GM12878 (cell line): ENCODE results near the gene ZNF22. TPM values are rescaled to one million over a fixed set of nuclear protein-coding genes. Genes with fewer than 3 reads are reported as not detected.

Source experiments
- ATAC-seq: fragments of 200-7000 bp; cut with Tn5 transposase; 3 replicates; pipeline ENCODE4 v1.9.1; 2020; ENCODE audit warnings: mild to moderate bottlenecking, moderate library complexity
- BruUV-seq: library from RNA; stranded (reverse); fragments of 400-500 nt; replicated peaks from 2 replicates; lab custom pipeline; 2021; lab: Mats Ljungman, UMichigan
- CTCF ChIA-PET: fragments of 300-600 bp; sonication (Branson Sonifier 250); formaldehyde crosslinking; extraction: SDS; loops from one replicate; lab custom pipeline; 2021; ENCODE audit warnings: inconsistent platforms; lab: Yijun Ruan, JAX
- POLR2A ChIA-PET: fragments of 350-600 bp; formaldehyde crosslinking; extraction: SDS; loops from one replicate; lab custom pipeline; 2021; ENCODE audit warnings: inconsistent platforms; lab: Charles Lee
- RAD21 ChIA-PET: fragments of 300-600 bp; sonication (Branson Sonifier 250); formaldehyde crosslinking; loops from one replicate; lab custom pipeline; 2023; ENCODE audit warnings: antibody characterized with exemption; ENCODE audit not compliant: unreplicated experiment; lab: Charles Lee
- SMC1A ChIA-PET: fragments of 300-600 bp; sonication (Branson Sonifier 250); formaldehyde crosslinking; loops from one replicate; lab custom pipeline; 2023; ENCODE audit not compliant: unreplicated experiment, uncharacterized antibody; lab: Charles Lee
- DNase-seq: peaks from one replicate; pipeline ENCODE4 v3.0.0-alpha.2; 2011; ENCODE audit warnings: low read depth, low spot score
- FAIRE-seq: peaks from 3 replicates; lab custom pipeline; 2011; peaks lifted over from hg19 to GRCh38; lab: Jason Lieb, UNC
- H2AFZ ChIP-seq: 2 replicates; pipeline ENCODE4 v1.6.0; 2011; ENCODE audit warnings: low read depth, low read length, control low read depth; ENCODE audit not compliant: control insufficient read depth
- H3K27ac ChIP-seq: 2 replicates; pipeline ENCODE4 v1.5.1; 2011; ENCODE audit warnings: control low read depth; ENCODE audit not compliant: control insufficient read depth, insufficient read depth
- H3K27me3 ChIP-seq, 2 experiments: replicated peaks in 1 of 2; 2 replicates each; pipeline versions ENCODE4 v1.6.0 to v1.6.1; 2011; ENCODE audit warnings: low read length in 1 of 2; ENCODE audit not compliant: control insufficient read depth in 2 of 2, insufficient read depth in 2 of 2
- H3K36me3 ChIP-seq, 2 experiments: 2 replicates each; pipeline ENCODE4 v1.5.1; 2011; ENCODE audit warnings: low read length in 1 of 2; ENCODE audit not compliant: control insufficient read depth in 2 of 2, insufficient read depth in 2 of 2
- H3K4me1 ChIP-seq: 2 replicates; pipeline ENCODE4 v1.6.1; 2011; ENCODE audit warnings: mild to moderate bottlenecking, low read length, moderate library complexity, mixed read lengths; ENCODE audit not compliant: control insufficient read depth, insufficient read depth
- H3K4me2 ChIP-seq: 2 replicates; pipeline ENCODE4 v1.6.0; 2011; ENCODE audit warnings: control low read depth; ENCODE audit not compliant: control insufficient read depth, insufficient read depth
- H3K4me3 ChIP-seq: fragments of 200-600 bp; sonication (generic); 2 replicates; pipeline ENCODE4 v1.5.1; 2016
- H3K79me2 ChIP-seq: 2 replicates; pipeline ENCODE4 v1.6.0; 2011; ENCODE audit warnings: low read length; ENCODE audit not compliant: control insufficient read depth, insufficient read depth
- H3K9ac ChIP-seq: 2 replicates; pipeline ENCODE4 v1.8.0; 2011; ENCODE audit warnings: low read length, control low read depth, mixed read lengths; ENCODE audit not compliant: control insufficient read depth, insufficient read depth
- H3K9me3 ChIP-seq: replicated peaks from 3 replicates; pipeline ENCODE4 v1.5.1; 2011; ENCODE audit warnings: mild to moderate bottlenecking, low read length; ENCODE audit not compliant: control insufficient read depth, insufficient read depth
- H4K20me1 ChIP-seq: 2 replicates; pipeline ENCODE4 v1.6.0; 2011; ENCODE audit not compliant: control insufficient read depth, insufficient read depth
- HDAC2 ChIP-seq: fragments of 200-600 bp; sonication (generic); IDR thresholded peaks from 2 replicates; pipeline ENCODE4 v1.6.1; 2017
- IRF4 ChIP-seq: IDR thresholded peaks from 2 replicates; pipeline ENCODE4 v1.6.1; 2011; ENCODE audit warnings: low read depth, low read length
- JUND ChIP-seq: IDR thresholded peaks from 2 replicates; pipeline ENCODE4 v1.6.1; 2012; ENCODE audit warnings: low read depth, mild to moderate bottlenecking, low read length, improper control_type of control experiment, moderate library complexity
- NBN ChIP-seq: fragments of 450-650 bp; IDR thresholded peaks from 2 replicates; pipeline ENCODE4 v1.6.1; 2016
- NR2C1 ChIP-seq: fragments of 450-650 bp; IDR thresholded peaks from 2 replicates; pipeline ENCODE4 v1.6.1; 2017; ENCODE audit warnings: antibody characterized with exemption, mild to moderate bottlenecking, moderate library complexity
- NR2C2 ChIP-seq: IDR thresholded peaks from 2 replicates; pipeline ENCODE4 v1.6.1; 2011; ENCODE audit warnings: borderline replicate concordance, low read depth; ENCODE audit not compliant: control insufficient read depth, insufficient read length
- SIX5 ChIP-seq: IDR thresholded peaks from 2 replicates; pipeline ENCODE4 v1.6.1; 2011; ENCODE audit warnings: mild to moderate bottlenecking, low read depth, low read length, moderate library complexity; ENCODE audit not compliant: severe bottlenecking
- SP1 ChIP-seq: IDR thresholded peaks from one replicate; pipeline ENCODE4 v1.6.1; 2011; ENCODE audit warnings: low read depth, low read length
- SUPT20H ChIP-seq: IDR thresholded peaks from 2 replicates; pipeline ENCODE4 v1.6.1; 2011; ENCODE audit warnings: low read depth, mild to moderate bottlenecking, low read length, moderate library complexity, borderline replicate concordance; ENCODE audit not compliant: control insufficient read depth
- TAF1 ChIP-seq: IDR thresholded peaks from 2 replicates; pipeline ENCODE4 v1.6.1; 2011; ENCODE audit warnings: mild to moderate bottlenecking, low read depth, low read length, borderline replicate concordance
- WGBS: methylation state at CpG from one replicate; pipeline ENCODE4 v1.1.6; 2016; ENCODE audit warnings: low lambda C conversion rate; ENCODE audit not compliant: insufficient replicate concordance, insufficient coverage; ENCODE audit errors: missing lambda C conversion rate; 5-methylcytosine and 5-hydroxymethylcytosine counted together
- in situ Hi-C: fragments of 300-500 bp; cut with MboI; formaldehyde crosslinking; loops from 9 replicates; pipeline ENCODE4 v1.14.3; 2018; ENCODE audit warnings: mixed read lengths
- intact Hi-C: fragments of 100-400 bp; cut with micrococcal nuclease; formaldehyde crosslinking; loops from one replicate; pipeline ENCODE4 v1.14.2; 2022; ENCODE audit not compliant: unreplicated experiment
- polyA plus RNA-seq, 11 experiments: library from polyadenylated mRNA; depleted of rRNA in 4 of 11; unstranded in 6 of 11; stranded (reverse) in 5 of 11; fragments of >200 nt; fragmentation: Nextera tagmentation in 4 of 11; fragmentation: Illumina TruSeq in 1 of 11; extraction: Ambion mirVana in 4 of 11; extraction: Trizol in 1 of 11; gene quantifications; 1 replicate in 1 of 11; 2 replicates in 10 of 11; pipeline versions ENCODE4 v1.2.1 to v1.2.3, GENCODE V29; 2011 to 2016; ENCODE audit warnings: inconsistent platforms in 2 of 11, missing spikeins in 2 of 11, low read depth in 1 of 11
- total RNA-seq, 4 experiments: library from RNA; depleted of rRNA in 3 of 4; stranded (reverse); fragments of >200 nt in 3 of 4; fragmentation: Illumina TruSeq in 1 of 4; extraction: Trizol in 1 of 4; gene quantifications; 2 replicates each; pipeline versions ENCODE4 v1.2.1 to v1.2.3, GENCODE V29; 2013 to 2021
- TF ChIP-seq, protein P1 (sequence below): fragments of 450-650 bp; IDR thresholded peaks from 2 replicates; pipeline ENCODE4 v1.6.1; 2017; ENCODE audit warnings: mild to moderate bottlenecking, low read depth, inconsistent platforms; ENCODE audit not compliant: poor library complexity, severe bottlenecking
- TF ChIP-seq, protein P2 (sequence below): IDR thresholded peaks from 2 replicates; pipeline ENCODE4 v1.6.1; 2012; ENCODE audit warnings: low read depth, low read length, improper control_type of control experiment
- TF ChIP-seq, protein P3 (sequence below): fragments of 450-650 bp; IDR thresholded peaks from 2 replicates; pipeline ENCODE4 v1.6.1; 2016; ENCODE audit warnings: mild to moderate bottlenecking
- TF ChIP-seq, protein P4 (sequence below): IDR thresholded peaks from 2 replicates; pipeline ENCODE4 v1.6.1; 2012; ENCODE audit warnings: low read depth, low read length, improper control_type of control experiment
- TF ChIP-seq, protein P5 (sequence below): fragments of 450-650 bp; IDR thresholded peaks from 2 replicates; pipeline ENCODE4 v1.6.1; 2016; ENCODE audit warnings: mild to moderate bottlenecking

The ZNF22 gene
- total and polyA plus RNA-seq, 10 of the 15 experiments (the other 5 are each of a cell fraction or from before 2014, with no cell fraction given): 31.1 to 74.4 (median 43.8) TPM

DNA sequence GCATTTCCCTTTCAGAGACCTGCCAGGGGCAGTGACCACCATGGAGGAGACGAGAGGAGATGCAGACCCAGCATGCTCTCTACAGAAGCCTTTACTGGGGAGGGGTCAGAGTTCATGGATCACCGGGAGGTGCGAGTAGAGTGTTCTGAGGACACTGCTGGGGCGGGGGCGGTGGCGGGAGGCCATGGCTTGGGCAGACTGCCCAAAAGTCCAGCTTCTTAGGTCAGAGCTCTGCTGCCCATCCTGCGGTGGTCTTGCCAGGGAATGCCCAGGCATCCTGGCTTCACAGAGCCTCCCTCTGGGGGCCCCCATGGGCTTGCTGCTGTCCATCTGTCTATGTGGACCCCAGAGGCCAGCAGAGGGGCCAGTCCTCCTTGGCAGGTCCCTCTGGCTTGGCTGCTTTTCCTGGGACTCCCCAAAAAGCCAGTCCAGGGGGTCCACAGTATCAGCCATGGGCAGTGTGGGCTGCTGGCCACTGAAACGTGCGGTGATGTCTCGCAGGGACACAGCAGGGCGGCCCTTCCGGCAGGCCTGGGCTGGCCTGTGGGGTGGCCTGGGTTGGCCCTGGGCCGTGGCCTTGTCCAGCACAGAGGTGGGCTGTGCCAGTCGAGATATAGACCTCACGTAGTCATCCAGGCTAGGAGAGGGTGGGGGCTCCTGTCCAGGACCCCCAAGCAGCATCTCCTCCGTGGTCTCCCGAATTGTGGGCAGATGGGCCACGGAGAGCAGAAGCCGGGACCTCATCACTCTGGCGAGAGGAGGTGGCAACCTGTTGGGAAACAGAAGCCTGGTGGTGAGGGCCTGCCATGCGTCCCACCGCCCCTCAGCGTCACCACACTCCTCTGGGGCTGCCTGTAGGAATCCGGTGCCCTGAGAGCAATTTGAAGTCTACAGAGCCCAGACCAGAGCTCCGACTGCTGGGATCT is 23.2 kb upstream of the ZNF22 start:
- Histone ChIP-seq H3K4me3 (peak overlapping the region; percentile 61; the same call in 1 of the 2 replicates), H3K27ac (peak overlapping the region; percentile 47), H3K9me3 (no peaks in the 10 kb centered on the region), H3K4me1 (peaks cover 69% of the 10 kb centered on the region), H4K20me1 (no peaks in the 10 kb centered on the region), H3K79me2 (peaks cover 11% of the 10 kb centered on the region), H3K9ac (peak overlapping the region; percentile 41), H3K27me3 (no peaks in the 10 kb centered on the region), H2AFZ (no peak overlapping the region), H3K4me2 (peak overlapping the region; percentile 57), H3K36me3 (no peaks in the 10 kb centered on the region; a peak in 2 of 4 replicates)
- POLR2A ChIA-PET: interaction anchor here (1.1 to 7.4 kb wide), 7 partner anchors 12 to 41 kb away, joined by 3 to 110 read pairs (median 7); no protein-coding TSS in a partner anchor
- 79% methylated on average over 25 of the region's 25 CpGs for WGBS
- in situ Hi-C loops: loop anchor here (5.0 kb wide), 1 partner anchor 45 kb away; no protein-coding TSS in a partner anchor
- DNase-seq (no peak), ATAC-seq (no peak), FAIRE-seq (no peak)
- SMC1A ChIA-PET: interaction anchor here (1.9 to 5.2 kb wide), 7 partner anchors 10 to 45 kb away, joined by 4 to 43 read pairs (median 25); partner anchors contain the start of gene ZNF22
- CTCF ChIA-PET: interaction anchor here (1.4 to 10.1 kb wide), 4 partner anchors 13 to 273 kb away, joined by 3 to 181 read pairs (median 6); no protein-coding TSS in a partner anchor
- RAD21 ChIA-PET: interaction anchor here (4.4 to 7.7 kb wide), 2 partner anchors 12 to 44 kb away, joined by 62 to 124 read pairs; no protein-coding TSS in a partner anchor
- intact Hi-C loops: no loop called here
- BruUV-seq: no TSS peak
- TF ChIP-seq SP1 (no peak), NBN (no peak), NR2C2 (no peak), TAF1 (no peak), HDAC2 (no peak), JUND (no peak), IRF4 (no peak), SUPT20H (no peak), NR2C1 (0 out of 2 replicates have a peak, but pooled peaks have one; percentile 8), SIX5 (no peak)
- TF ChIP-seq, protein P1, sequence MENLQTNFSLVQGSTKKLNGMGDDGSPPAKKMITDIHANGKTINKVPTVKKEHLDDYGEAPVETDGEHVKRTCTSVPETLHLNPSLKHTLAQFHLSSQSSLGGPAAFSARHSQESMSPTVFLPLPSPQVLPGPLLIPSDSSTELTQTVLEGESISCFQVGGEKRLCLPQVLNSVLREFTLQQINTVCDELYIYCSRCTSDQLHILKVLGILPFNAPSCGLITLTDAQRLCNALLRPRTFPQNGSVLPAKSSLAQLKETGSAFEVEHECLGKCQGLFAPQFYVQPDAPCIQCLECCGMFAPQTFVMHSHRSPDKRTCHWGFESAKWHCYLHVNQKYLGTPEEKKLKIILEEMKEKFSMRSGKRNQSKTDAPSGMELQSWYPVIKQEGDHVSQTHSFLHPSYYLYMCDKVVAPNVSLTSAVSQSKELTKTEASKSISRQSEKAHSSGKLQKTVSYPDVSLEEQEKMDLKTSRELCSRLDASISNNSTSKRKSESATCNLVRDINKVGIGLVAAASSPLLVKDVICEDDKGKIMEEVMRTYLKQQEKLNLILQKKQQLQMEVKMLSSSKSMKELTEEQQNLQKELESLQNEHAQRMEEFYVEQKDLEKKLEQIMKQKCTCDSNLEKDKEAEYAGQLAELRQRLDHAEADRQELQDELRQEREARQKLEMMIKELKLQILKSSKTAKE: no peak
- TF ChIP-seq, protein P2, sequence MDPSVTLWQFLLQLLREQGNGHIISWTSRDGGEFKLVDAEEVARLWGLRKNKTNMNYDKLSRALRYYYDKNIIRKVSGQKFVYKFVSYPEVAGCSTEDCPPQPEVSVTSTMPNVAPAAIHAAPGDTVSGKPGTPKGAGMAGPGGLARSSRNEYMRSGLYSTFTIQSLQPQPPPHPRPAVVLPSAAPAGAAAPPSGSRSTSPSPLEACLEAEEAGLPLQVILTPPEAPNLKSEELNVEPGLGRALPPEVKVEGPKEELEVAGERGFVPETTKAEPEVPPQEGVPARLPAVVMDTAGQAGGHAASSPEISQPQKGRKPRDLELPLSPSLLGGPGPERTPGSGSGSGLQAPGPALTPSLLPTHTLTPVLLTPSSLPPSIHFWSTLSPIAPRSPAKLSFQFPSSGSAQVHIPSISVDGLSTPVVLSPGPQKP: no peak
- TF ChIP-seq, protein P3, sequence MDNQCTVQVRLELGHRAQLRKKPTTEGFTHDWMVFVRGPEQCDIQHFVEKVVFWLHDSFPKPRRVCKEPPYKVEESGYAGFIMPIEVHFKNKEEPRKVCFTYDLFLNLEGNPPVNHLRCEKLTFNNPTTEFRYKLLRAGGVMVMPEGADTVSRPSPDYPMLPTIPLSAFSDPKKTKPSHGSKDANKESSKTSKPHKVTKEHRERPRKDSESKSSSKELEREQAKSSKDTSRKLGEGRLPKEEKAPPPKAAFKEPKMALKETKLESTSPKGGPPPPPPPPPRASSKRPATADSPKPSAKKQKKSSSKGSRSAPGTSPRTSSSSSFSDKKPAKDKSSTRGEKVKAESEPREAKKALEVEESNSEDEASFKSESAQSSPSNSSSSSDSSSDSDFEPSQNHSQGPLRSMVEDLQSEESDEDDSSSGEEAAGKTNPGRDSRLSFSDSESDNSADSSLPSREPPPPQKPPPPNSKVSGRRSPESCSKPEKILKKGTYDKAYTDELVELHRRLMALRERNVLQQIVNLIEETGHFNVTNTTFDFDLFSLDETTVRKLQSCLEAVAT: 0 out of 2 replicates have a peak, but pooled peaks have one; percentile 42
- TF ChIP-seq, protein P4, sequence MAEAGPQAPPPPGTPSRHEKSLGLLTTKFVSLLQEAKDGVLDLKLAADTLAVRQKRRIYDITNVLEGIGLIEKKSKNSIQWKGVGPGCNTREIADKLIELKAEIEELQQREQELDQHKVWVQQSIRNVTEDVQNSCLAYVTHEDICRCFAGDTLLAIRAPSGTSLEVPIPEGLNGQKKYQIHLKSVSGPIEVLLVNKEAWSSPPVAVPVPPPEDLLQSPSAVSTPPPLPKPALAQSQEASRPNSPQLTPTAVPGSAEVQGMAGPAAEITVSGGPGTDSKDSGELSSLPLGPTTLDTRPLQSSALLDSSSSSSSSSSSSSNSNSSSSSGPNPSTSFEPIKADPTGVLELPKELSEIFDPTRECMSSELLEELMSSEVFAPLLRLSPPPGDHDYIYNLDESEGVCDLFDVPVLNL: no peak
- TF ChIP-seq, protein P5, sequence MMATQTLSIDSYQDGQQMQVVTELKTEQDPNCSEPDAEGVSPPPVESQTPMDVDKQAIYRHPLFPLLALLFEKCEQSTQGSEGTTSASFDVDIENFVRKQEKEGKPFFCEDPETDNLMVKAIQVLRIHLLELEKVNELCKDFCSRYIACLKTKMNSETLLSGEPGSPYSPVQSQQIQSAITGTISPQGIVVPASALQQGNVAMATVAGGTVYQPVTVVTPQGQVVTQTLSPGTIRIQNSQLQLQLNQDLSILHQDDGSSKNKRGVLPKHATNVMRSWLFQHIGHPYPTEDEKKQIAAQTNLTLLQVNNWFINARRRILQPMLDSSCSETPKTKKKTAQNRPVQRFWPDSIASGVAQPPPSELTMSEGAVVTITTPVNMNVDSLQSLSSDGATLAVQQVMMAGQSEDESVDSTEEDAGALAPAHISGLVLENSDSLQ: no peak
